ENCODE data around the gene XRCC6. TPM values are rescaled to one million over a fixed set of nuclear protein-coding genes. Genes with fewer than 3 reads are reported as not detected.
"Not testable (repeated sequence)": the region's sequence is repeated elsewhere in the genome, so short reads cannot be mapped to it uniquely, and the experiment has no call there.

XRCC6 gene
- 369 and 407 TPM in 2 replicates for total RNA-seq (2014; rRNA removed; shearing (Covaris generic))

- DNase-seq (ENCODE audit: low read depth) = peak; percentile 98
Observed at GRCh38 chr22:41621099-41621910, at the start of gene XRCC6. Gene XRCC6 (plus strand): TSS chr22:41621295. CDS start chr22:41622005, 710 bp downstream.

- DNase-seq (ENCODE audit: low read depth) = no peak
Observed at GRCh38 chr22:41571786-41572185, 49.3 kb upstream of the XRCC6 start.

GRCh38 chr22:41572305-41572704 lies 48.8 kb upstream of the XRCC6 start:
- not testable (repeated sequence) for DNase-seq (ENCODE audit: low read depth)

- no peak for DNase-seq (ENCODE audit: low read depth)
Observed at GRCh38 chr22:41573677-41574076, 47.4 kb upstream of the XRCC6 start.

- DNase-seq (ENCODE audit: low read depth) = no peak
Observed at GRCh38 chr22:41574847-41575381, 46.2 kb upstream of the XRCC6 start.

GRCh38 chr22:41575533-41575932 lies 45.6 kb upstream of the XRCC6 start:
- no peak for DNase-seq (ENCODE audit: low read depth)

GRCh38 chr22:41576877-41577276 lies 44.2 kb upstream of the XRCC6 start:
- peak; percentile 37 for DNase-seq (ENCODE audit: low read depth)

GRCh38 chr22:41578114-41578513 lies 43.0 kb upstream of the XRCC6 start:
- no peak for DNase-seq (ENCODE audit: low read depth)

GRCh38 chr22:41578818-41579217 lies 42.3 kb upstream of the XRCC6 start:
- DNase-seq (ENCODE audit: low read depth) = no peak

GRCh38 chr22:41579297-41579996 lies 41.6 kb upstream of the XRCC6 start:
- DNase-seq (ENCODE audit: low read depth) = no peak

GRCh38 chr22:41579997-41580355 lies 41.1 kb upstream of the XRCC6 start:
- no peak for DNase-seq (ENCODE audit: low read depth)

GRCh38 chr22:41582694-41583093 lies 38.4 kb upstream of the XRCC6 start:
- DNase-seq (ENCODE audit: low read depth) = no peak

- no peak for DNase-seq (ENCODE audit: low read depth)
Observed at GRCh38 chr22:41584881-41585280, 36.2 kb upstream of the XRCC6 start.

- DNase-seq (ENCODE audit: low read depth) = no peak
Observed at GRCh38 chr22:41585898-41586297, 35.2 kb upstream of the XRCC6 start.

GRCh38 chr22:41587347-41587723 lies 33.8 kb upstream of the XRCC6 start:
- no peak for DNase-seq (ENCODE audit: low read depth)

- peak; percentile 99 for DNase-seq (ENCODE audit: low read depth)
Observed at GRCh38 chr22:41589391-41590241, 31.5 kb upstream of the XRCC6 start, which contains the start of gene PMM1. Gene PMM1 (minus strand): TSS chr22:41589840. CDS start chr22:41589805, 35 bp downstream.

- not testable (repeated sequence) for DNase-seq (ENCODE audit: low read depth)
Observed at GRCh38 chr22:41593336-41593960, 27.6 kb upstream of the XRCC6 start.

GRCh38 chr22:41595703-41596102 lies 25.4 kb upstream of the XRCC6 start:
- no peak for DNase-seq (ENCODE audit: low read depth)

GRCh38 chr22:41596776-41597634 lies 24.1 kb upstream of the XRCC6 start:
- DNase-seq (ENCODE audit: low read depth) = peak; percentile 46

GRCh38 chr22:41597635-41597953 lies 23.5 kb upstream of the XRCC6 start:
- DNase-seq (ENCODE audit: low read depth) = no peak

GRCh38 chr22:41598081-41598480 lies 23.0 kb upstream of the XRCC6 start:
- peak; percentile 61 for DNase-seq (ENCODE audit: low read depth)
